Left cardiac atrium (tissue), 4 donors: ENCODE data around the gene IDS. TPM values are rescaled to one million over a fixed set of nuclear protein-coding genes. Genes with fewer than 3 reads are reported as not detected.

ENCODE experiments used
- ATAC-seq, 2 donors: fragments of 200-7000 bp; cut with Tn5 transposase; one replicate each; pipeline ENCODE4 v1.9.1; 2020; ENCODE audit warnings: mild to moderate bottlenecking in 2 of 2, moderate library complexity in 2 of 2
- DNase-seq: peaks from one replicate; pipeline ENCODE4 v3.0.0-alpha.2; 2020
- intact Hi-C, 2 donors: fragments of 100-400 bp; cut with DNase I; formaldehyde crosslinking; loops; one replicate each; pipeline versions ENCODE4 v1.14.1 to v1.15.1; 2022 to 2023
- total RNA-seq, 2 donors: library from RNA; stranded (reverse); fragmentation: NEBNext Ultra II Directional; extraction: Animal tissue kit (Norgen Biotek cat#: 25700); gene quantifications; one replicate each; pipeline ENCODE4 v1.2.1, GENCODE V29; 2021
- donor health status: DM: no; HTN: yes; CAD: no.
- donor health status: DM: no; HTN: yes; CAD: no; lungs with severe emphysema.
- donor health status: DM: yes; HTN: yes; CAD: no.
- donor health status: Dilated cardiomyopathy.

The IDS gene
- total RNA-seq, 2 donors from 2014 or later: 65.9 to 75.6 TPM

GRCh38 chrX:149473092-149473491 is 32.0 kb downstream of the IDS start:
- intact Hi-C loops: loop anchor here in 1 of 2 donors (5.0 to 10.0 kb wide), 2 partner anchors 1341 to 1428 kb away; no protein-coding TSS in a partner anchor
- DNase-seq: no peak
- ATAC-seq: no peak

- DNase-seq: no peak
- ATAC-seq: no peak
- intact Hi-C loops: loop anchor here in 1 of 2 donors (5.0 to 10.0 kb wide), 2 partner anchors 1340 to 1428 kb away; no protein-coding TSS in a partner anchor
These were observed 32.5 kb downstream of the IDS start for GRCh38 chrX:149472625-149473024.

GRCh38 chrX:149471397-149471796 is 33.7 kb downstream of the IDS start:
- intact Hi-C loops: loop anchor here in 1 of 2 donors (5.0 to 10.0 kb wide), 2 partner anchors 1339 to 1427 kb away; no protein-coding TSS in a partner anchor
- DNase-seq: no peak
- ATAC-seq: no peak

- ATAC-seq (peak; percentile 87 to 96), DNase-seq (peak; percentile 82)
- intact Hi-C loops: loop anchor here in 1 of 2 donors (5.0 to 10.0 kb wide), 2 partner anchors 1339 to 1426 kb away; no protein-coding TSS in a partner anchor
These were observed 34.2 kb downstream of the IDS start for GRCh38 chrX:149470955-149471354.

- DNase-seq (no peak), ATAC-seq (no peak)
- intact Hi-C loops: no loop called here
These were observed 35.7 kb downstream of the IDS start for GRCh38 chrX:149469406-149469805.

GRCh38 chrX:149467920-149468319 is 37.2 kb downstream of the IDS start:
- intact Hi-C loops: no loop called here
- ATAC-seq: peak in 1 of 2 donors; percentile 13
- peak; percentile 25 for DNase-seq

- no peak for ATAC-seq
- DNase-seq: no peak
- intact Hi-C loops: no loop called here
These were observed 37.6 kb downstream of the IDS start for GRCh38 chrX:149467461-149467860.

GRCh38 chrX:149462849-149463248 is 42.3 kb downstream of the IDS start:
- DNase-seq (no peak), ATAC-seq (peak in 1 of 2 donors; percentile 49)
- intact Hi-C loops: no loop called here

- ATAC-seq: no peak
- DNase-seq: no peak
- intact Hi-C loops: no loop called here
These were observed 43.4 kb downstream of the IDS start for GRCh38 chrX:149461746-149462145.

- intact Hi-C loops: no loop called here
- ATAC-seq (no peak), DNase-seq (no peak)
These were observed 46.5 kb downstream of the IDS start for GRCh38 chrX:149458586-149458985.

- no peak for DNase-seq
- intact Hi-C loops: no loop called here
- no peak for ATAC-seq
These were observed 48.4 kb downstream of the IDS start for GRCh38 chrX:149456476-149457245.

GRCh38 chrX:149455934-149456333 is 49.2 kb downstream of the IDS start:
- DNase-seq (no peak), ATAC-seq (no peak)
- intact Hi-C loops: no loop called here

- no peak for ATAC-seq
- intact Hi-C loops: no loop called here
- no peak for DNase-seq
These were observed 50.9 kb downstream of the IDS start for GRCh38 chrX:149453906-149454822.

- ATAC-seq (peak in 1 of 2 donors; percentile 73), DNase-seq (no peak)
- intact Hi-C loops: no loop called here
These were observed 52.1 kb downstream of the IDS start for GRCh38 chrX:149453030-149453429.

- DNase-seq (no peak), ATAC-seq (no peak)
- intact Hi-C loops: no loop called here
These were observed 71.7 kb downstream of the IDS start for GRCh38 chrX:149433451-149433850.

- intact Hi-C loops: no loop called here
- DNase-seq: no peak
- no peak for ATAC-seq
These were observed 72.1 kb downstream of the IDS start for GRCh38 chrX:149433051-149433450.
